ENCODE results near the gene C1orf159. TPM values are rescaled to one million over a fixed set of nuclear protein-coding genes. Genes with fewer than 3 reads are reported as not detected.
A peak's percentile ranks its signal among the peaks of the same experiment; 100 is the strongest.

Gene C1orf159
- total and polyA plus RNA-seq, 9 of the 15 experiments (the other 6 are each of a cell fraction or from before 2014, with no cell fraction given): 0.28 to 54.9 (median 10.6) TPM

DNA sequence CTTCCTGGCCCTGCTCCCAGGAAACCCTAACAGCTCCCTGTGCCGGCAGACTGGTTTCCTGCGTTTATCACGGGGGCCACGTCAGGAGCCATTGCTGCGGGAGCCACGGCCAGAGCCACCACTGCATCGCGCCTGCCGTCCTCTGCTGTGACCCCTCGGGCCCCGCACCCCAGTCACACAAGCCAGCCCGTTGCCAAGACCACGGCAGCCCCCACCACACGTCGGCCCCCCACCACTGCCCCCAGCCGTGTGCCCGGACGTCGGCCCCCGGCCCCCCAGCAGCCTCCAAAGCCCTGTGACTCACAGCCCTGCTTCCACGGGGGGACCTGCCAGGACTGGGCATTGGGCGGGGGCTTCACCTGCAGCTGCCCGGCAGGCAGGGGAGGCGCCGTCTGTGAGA, 67.9 kb downstream of the C1orf159 start (continued):
- TF ChIP-seq, protein P1, sequence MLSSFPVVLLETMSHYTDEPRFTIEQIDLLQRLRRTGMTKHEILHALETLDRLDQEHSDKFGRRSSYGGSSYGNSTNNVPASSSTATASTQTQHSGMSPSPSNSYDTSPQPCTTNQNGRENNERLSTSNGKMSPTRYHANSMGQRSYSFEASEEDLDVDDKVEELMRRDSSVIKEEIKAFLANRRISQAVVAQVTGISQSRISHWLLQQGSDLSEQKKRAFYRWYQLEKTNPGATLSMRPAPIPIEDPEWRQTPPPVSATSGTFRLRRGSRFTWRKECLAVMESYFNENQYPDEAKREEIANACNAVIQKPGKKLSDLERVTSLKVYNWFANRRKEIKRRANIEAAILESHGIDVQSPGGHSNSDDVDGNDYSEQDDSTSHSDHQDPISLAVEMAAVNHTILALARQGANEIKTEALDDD (IDR thresholded peaks at IDR 0.05): no peak
- TF ChIP-seq BHLHE40 (IDR thresholded peaks at IDR 0.05; ENCODE audit: low read length) (no peak), ZNF316 (IDR thresholded peaks at IDR 0.05) (no peak), ZNF445 (CRISPR knock-in tag; IDR thresholded peaks at IDR 0.05; ENCODE audit: low read depth) (no peak)

GRCh38 chr1:1047407-1047806, 68.5 kb downstream of the C1orf159 start:
- H3K27ac ChIP-seq (ENCODE audit: extremely low read depth, low read depth, low read length): no peak overlapping the region
- peaks cover 86% of the 10 kb centered on the region for H3K36me3 ChIP-seq (ENCODE audit: control insufficient read depth, insufficient read depth, low read length)
- no peak for ATAC-seq
- no peaks in the 10 kb centered on the region; the same call in 2 of the 3 replicates for H3K79me2 ChIP-seq (ENCODE audit: control insufficient read depth, insufficient read depth, low read length)
- H3K4me2 ChIP-seq (ENCODE audit: insufficient read depth, low read length): no peak overlapping the region
- no peaks in the 10 kb centered on the region for H3K9me1 ChIP-seq (ENCODE audit: control insufficient read depth, insufficient read depth, low read length)
- no peaks in the 10 kb centered on the region for H3K9me3 ChIP-seq (replicated peaks; ENCODE audit: control insufficient read depth, insufficient read depth, low read depth, low read length)
- peak; percentile 46; the same call in 1 of the 2 replicates for TF ChIP-seq POLR2G (IDR thresholded peaks at IDR 0.05; ENCODE audit: low read depth, low read length)
- TF ChIP-seq SAFB2 (IDR thresholded peaks at IDR 0.05; ENCODE audit: borderline replicate concordance, low read depth, low read length, severe bottlenecking): no peak
- no peak for FAIRE-seq
- H4K20me1 ChIP-seq (replicated peaks; ENCODE audit: control insufficient read depth, insufficient read depth, low read length): no peaks in the 10 kb centered on the region
- H3K4me1 ChIP-seq (replicated peaks in 1 of 2; ENCODE audit: control insufficient read depth in 2 of 2, insufficient read depth in 2 of 2, low read length in 2 of 2): peaks cover 0 to 42% of the 10 kb centered on the region in 2 experiments; a peak in 2 of 5 replicates
- CTCF ChIA-PET (ENCODE audit: low intra/inter-chr PET ratio): no interaction called here
- 97% methylated on average over 19 of the region's 19 CpGs for WGBS (ENCODE audit: insufficient coverage, low coverage, missing lambda C conversion rate)
- no peak overlapping the region for H3K4me3 ChIP-seq
- H3K27me3 ChIP-seq (ENCODE audit: control insufficient read depth in 2 of 2, insufficient read depth in 2 of 2, low read length in 2 of 2): no peaks in the 10 kb centered on the region
- in situ Hi-C loops (cut with MboI): no loop called here
- intact Hi-C loops (cut with micrococcal nuclease): no loop called here
- no peak overlapping the region for H2AFZ ChIP-seq (ENCODE audit: low read depth, low read length)
- POLR2A ChIA-PET: no interaction called here
- no peak overlapping the region for H3K9ac ChIP-seq (ENCODE audit: insufficient read depth in 1 of 2, low read depth in 2 of 2, low read length in 2 of 2)
- DNase-seq (ENCODE audit: extremely low read depth in 1 of 4, low spot score in 3 of 4): no peak
- BruUV-seq (replicated peaks): no TSS peak
